ENCODE measurements around the gene RPS6KA3.

- TF ChIP-seq EZH2 (IDR thresholded peaks at IDR 0.05; ENCODE audit: borderline replicate concordance) (no peak), CTCF (IDR thresholded peaks at IDR 0.05; ENCODE audit: poor library complexity) (no peak), EZH2phosphoT487 (IDR thresholded peaks at IDR 0.05; ENCODE audit: low read depth, severe bottlenecking, unreplicated experiment) (no peak)
Observed at GRCh38 chrX:20269848-20270561, 3.3 kb upstream of the RPS6KA3 start.
